Fibroblast of lung (primary cell): ENCODE data around the gene CNN1. TPM values are rescaled to one million over a fixed set of nuclear protein-coding genes. Genes with fewer than 3 reads are reported as not detected.

Experiments used
- DNase-seq, 2 donors: peaks; one replicate each; pipeline versions ENCODE4 v3.0.0 to v3.0.0-alpha.2; 2010; ENCODE audit warnings: low read depth in 2 of 2
- H2AFZ ChIP-seq: 2 replicates; pipeline ENCODE4 v1.5.1; 2012; ENCODE audit warnings: low read length, control low read depth, inconsistent platforms
- H3K27ac ChIP-seq: 2 replicates; pipeline ENCODE4 v1.5.1; 2011; ENCODE audit warnings: low read length, control low read depth; ENCODE audit not compliant: insufficient read depth
- H3K27me3 ChIP-seq: 2 replicates; pipeline ENCODE4 v1.5.1; 2011; ENCODE audit warnings: mild to moderate bottlenecking, low read length; ENCODE audit not compliant: control insufficient read depth, insufficient read depth
- H3K36me3 ChIP-seq: 2 replicates; pipeline ENCODE4 v1.5.1; 2011; ENCODE audit warnings: low read length; ENCODE audit not compliant: control insufficient read depth, insufficient read depth
- H3K4me1 ChIP-seq: 2 replicates; pipeline ENCODE4 v1.5.1; 2011; ENCODE audit warnings: low read length; ENCODE audit not compliant: control insufficient read depth, insufficient read depth; ENCODE audit errors: extremely low read depth
- H3K4me2 ChIP-seq: 2 replicates; pipeline ENCODE4 v1.5.1; 2011; ENCODE audit warnings: low read length, control low read depth; ENCODE audit not compliant: insufficient read depth; ENCODE audit errors: extremely low read depth
- H3K4me3 ChIP-seq, 4 experiments: fragments of 200-600 bp in 1 of 4; sonication (generic) in 1 of 4; replicated peaks in 1 of 4; 2 replicates each; pipeline ENCODE4 v1.5.1; 2011 to 2016; ENCODE audit warnings: low read length in 4 of 4, low read depth in 3 of 4, mild to moderate bottlenecking in 3 of 4, control low read depth in 2 of 4, inconsistent platforms in 1 of 4, mixed read lengths in 1 of 4; ENCODE audit not compliant: insufficient read depth in 1 of 4; ENCODE audit errors: control extremely low read depth in 1 of 4
- H3K79me2 ChIP-seq: 2 replicates; pipeline ENCODE4 v1.5.1; 2012; ENCODE audit warnings: mild to moderate bottlenecking, low read length, inconsistent platforms; ENCODE audit not compliant: control insufficient read depth, insufficient read depth
- H3K9ac ChIP-seq: 2 replicates; pipeline ENCODE4 v1.5.1; 2011; ENCODE audit warnings: mild to moderate bottlenecking, low read length, control low read depth; ENCODE audit not compliant: insufficient read depth
- H3K9me3 ChIP-seq: 2 replicates; pipeline ENCODE4 v1.5.1; 2012; ENCODE audit warnings: low read depth, low read length; ENCODE audit not compliant: control insufficient read depth, insufficient read depth
- H4K20me1 ChIP-seq: 2 replicates; pipeline ENCODE4 v1.5.1; 2011; ENCODE audit warnings: low read length; ENCODE audit not compliant: control insufficient read depth, insufficient read depth; ENCODE audit errors: extremely low read depth
- EZH2 ChIP-seq: IDR thresholded peaks from 2 replicates; pipeline ENCODE4 v1.5.1; 2012; ENCODE audit warnings: low read length, control low read depth, mild to moderate bottlenecking; ENCODE audit errors: missing control alignments
- polyA plus RNA-seq, 2 donors: library from polyadenylated mRNA; depleted of rRNA in 1 of 2; stranded (reverse) in 1 of 2; unstranded in 1 of 2; fragments of >200 nt; gene quantifications; 2 replicates each; pipeline ENCODE4 v1.2.1, GENCODE V29; 2011 to 2012; ENCODE audit warnings: missing spikeins in 1 of 2
- total RNA-seq: library from RNA; depleted of rRNA; stranded (reverse); fragments of >200 nt; gene quantifications from 2 replicates; pipeline ENCODE4 v1.2.1, GENCODE V29; 2014
- TF ChIP-seq, protein P1 (sequence below), 2 donors: IDR thresholded peaks in 1 of 2; conservative IDR thresholded peaks in 1 of 2; 1 replicate in 1 of 2; 2 replicates in 1 of 2; pipeline ENCODE4 v1.5.1; 2011 to 2012; ENCODE audit warnings: low read length in 2 of 2, control low read depth in 1 of 2, inconsistent platforms in 1 of 2, low read depth in 1 of 2, mild to moderate bottlenecking in 1 of 2

The CNN1 gene
- total and polyA plus RNA-seq, 2 donors (not counting 1 experiment from before 2014, with no cell fraction given): 20.3 to 83.9 TPM

DNA sequence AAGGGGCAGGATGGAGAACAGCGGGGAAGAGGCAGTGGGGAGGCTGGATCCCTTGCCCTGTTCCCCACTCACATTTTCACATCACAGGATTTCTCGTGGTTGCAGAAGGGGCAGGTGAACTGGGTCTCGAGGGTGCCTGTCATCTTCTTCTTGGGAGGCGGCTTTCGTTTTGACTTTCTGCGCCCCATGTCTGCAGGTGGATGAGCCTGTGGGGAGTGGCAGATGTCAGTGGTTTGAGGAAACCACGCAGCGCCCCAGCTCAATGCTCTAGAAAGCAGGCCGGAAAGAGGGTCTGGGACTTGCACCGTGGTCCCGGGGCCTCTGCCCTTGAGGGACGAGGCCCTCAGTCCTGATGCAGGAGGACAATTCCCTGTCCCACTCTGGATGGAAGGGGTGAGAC lies 15.5 kb downstream of the CNN1 start:
- Histone ChIP-seq H3K4me3 (no peak overlapping the region), H3K79me2 (peaks cover 29% of the 10 kb centered on the region), H3K9me3 (no peaks in the 10 kb centered on the region), H3K4me1 (peaks cover 6% of the 10 kb centered on the region), H3K27ac (no peak overlapping the region), H3K4me2 (no peak overlapping the region), H4K20me1 (no peaks in the 10 kb centered on the region), H2AFZ (no peak overlapping the region), H3K27me3 (no peaks in the 10 kb centered on the region), H3K9ac (no peak overlapping the region), H3K36me3 (peaks cover 14% of the 10 kb centered on the region)
- TF ChIP-seq, protein P1, sequence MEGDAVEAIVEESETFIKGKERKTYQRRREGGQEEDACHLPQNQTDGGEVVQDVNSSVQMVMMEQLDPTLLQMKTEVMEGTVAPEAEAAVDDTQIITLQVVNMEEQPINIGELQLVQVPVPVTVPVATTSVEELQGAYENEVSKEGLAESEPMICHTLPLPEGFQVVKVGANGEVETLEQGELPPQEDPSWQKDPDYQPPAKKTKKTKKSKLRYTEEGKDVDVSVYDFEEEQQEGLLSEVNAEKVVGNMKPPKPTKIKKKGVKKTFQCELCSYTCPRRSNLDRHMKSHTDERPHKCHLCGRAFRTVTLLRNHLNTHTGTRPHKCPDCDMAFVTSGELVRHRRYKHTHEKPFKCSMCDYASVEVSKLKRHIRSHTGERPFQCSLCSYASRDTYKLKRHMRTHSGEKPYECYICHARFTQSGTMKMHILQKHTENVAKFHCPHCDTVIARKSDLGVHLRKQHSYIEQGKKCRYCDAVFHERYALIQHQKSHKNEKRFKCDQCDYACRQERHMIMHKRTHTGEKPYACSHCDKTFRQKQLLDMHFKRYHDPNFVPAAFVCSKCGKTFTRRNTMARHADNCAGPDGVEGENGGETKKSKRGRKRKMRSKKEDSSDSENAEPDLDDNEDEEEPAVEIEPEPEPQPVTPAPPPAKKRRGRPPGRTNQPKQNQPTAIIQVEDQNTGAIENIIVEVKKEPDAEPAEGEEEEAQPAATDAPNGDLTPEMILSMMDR (conservative IDR thresholded peaks at IDR 0.05 in 1 of 2, IDR thresholded peaks at IDR 0.05 in 1 of 2; ENCODE audit: low read depth in 1 of 2, low read length in 2 of 2): no peak
- TF ChIP-seq EZH2: no peak
- no peak for DNase-seq

DNA sequence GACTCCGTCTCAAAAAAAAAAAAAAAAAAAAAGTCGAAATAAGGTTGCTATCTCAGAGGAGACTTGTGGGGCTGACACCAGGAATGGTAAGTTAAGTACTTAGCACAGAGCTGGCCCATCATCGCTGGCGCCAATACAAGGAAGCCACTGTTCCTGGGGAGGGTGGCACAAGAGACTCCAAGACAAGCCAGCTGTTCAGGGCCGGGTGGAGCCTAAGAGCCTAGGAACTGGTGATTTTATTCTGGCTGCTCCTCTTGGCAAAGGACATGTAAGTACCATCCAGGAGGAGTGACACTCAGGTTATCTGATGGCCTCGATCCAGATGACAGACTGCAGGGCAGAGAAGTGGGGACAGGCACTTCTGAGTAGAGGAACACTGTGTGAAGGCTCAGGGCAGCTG lies 16.6 kb downstream of the CNN1 start:
- TF ChIP-seq EZH2: no peak
- TF ChIP-seq, protein P1 (conservative IDR thresholded peaks at IDR 0.05 in 1 of 2, IDR thresholded peaks at IDR 0.05 in 1 of 2; ENCODE audit: low read depth in 1 of 2, low read length in 2 of 2): no peak
- DNase-seq: no peak
- no peaks in the 10 kb centered on the region for H3K27me3 ChIP-seq

DNA sequence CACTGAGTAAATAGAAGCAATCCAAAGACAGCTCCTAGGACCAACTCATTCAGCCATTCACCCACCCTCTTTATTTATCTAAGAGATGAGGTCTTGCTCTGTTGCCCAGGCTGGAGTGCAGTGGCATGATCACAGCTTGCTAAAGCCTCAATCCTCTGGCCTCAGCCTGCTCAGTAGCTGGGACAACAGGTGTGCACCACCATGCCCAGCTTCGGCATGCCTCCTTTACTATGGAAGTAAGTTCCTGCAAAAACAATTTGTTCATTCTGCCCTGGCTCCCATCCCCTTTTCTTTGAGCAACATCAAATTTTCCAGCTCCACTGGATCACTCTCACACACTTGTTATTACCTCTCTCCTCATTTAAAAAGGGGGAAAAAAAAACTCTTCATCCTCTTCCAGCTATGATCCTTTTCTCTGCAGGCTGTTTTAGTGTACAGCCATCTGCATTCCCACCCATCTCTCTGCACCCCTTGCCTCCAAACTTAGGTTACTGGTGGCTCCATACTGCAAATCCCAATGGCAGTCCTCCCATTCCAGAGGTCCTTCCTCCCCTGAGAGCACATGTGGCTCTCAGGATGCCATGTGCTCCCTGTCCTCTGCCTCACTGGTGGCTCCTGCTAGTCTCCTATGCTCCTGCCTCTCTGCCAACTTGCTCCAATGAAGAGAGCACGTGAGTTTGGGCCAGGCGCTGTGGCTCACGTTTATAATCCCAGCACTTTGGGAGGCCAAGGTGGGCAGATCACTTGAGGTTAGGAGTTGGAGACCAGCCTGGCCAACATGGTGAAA lies 18.2 kb downstream of the CNN1 start:
- Histone ChIP-seq H3K9me3 (no peaks in the 10 kb centered on the region), H3K4me2 (no peak overlapping the region), H3K27me3 (no peaks in the 10 kb centered on the region), H2AFZ (no peak overlapping the region), H4K20me1 (no peaks in the 10 kb centered on the region), H3K4me1 (peaks cover 6% of the 10 kb centered on the region), H3K79me2 (peaks cover 29% of the 10 kb centered on the region), H3K36me3 (peaks cover 14% of the 10 kb centered on the region), H3K27ac (no peak overlapping the region), H3K9ac (no peak overlapping the region), H3K4me3 (no peak overlapping the region)
- no peak for DNase-seq
- no peak for TF ChIP-seq EZH2
- TF ChIP-seq, protein P1 (conservative IDR thresholded peaks at IDR 0.05 in 1 of 2, IDR thresholded peaks at IDR 0.05 in 1 of 2; ENCODE audit: low read depth in 1 of 2, low read length in 2 of 2): no peak

More for the DNA sequence above, 16.6 kb downstream of the CNN1 start:
- H3K36me3 ChIP-seq: peaks cover 14% of the 10 kb centered on the region
- no peak overlapping the region for H2AFZ ChIP-seq
- no peak overlapping the region for H3K27ac ChIP-seq
- H3K4me3 ChIP-seq: no peak overlapping the region
- no peaks in the 10 kb centered on the region for H3K9me3 ChIP-seq
- no peak overlapping the region for H3K9ac ChIP-seq
- no peak overlapping the region for H3K4me2 ChIP-seq
- H3K79me2 ChIP-seq: peaks cover 29% of the 10 kb centered on the region
- H4K20me1 ChIP-seq: no peaks in the 10 kb centered on the region
- peaks cover 6% of the 10 kb centered on the region for H3K4me1 ChIP-seq
